AG04450 (cell line): ENCODE results near the gene EFCAB5. TPM values are rescaled to one million over a fixed set of nuclear protein-coding genes. Genes with fewer than 3 reads are reported as not detected.
"Not testable (repeated sequence)": the region's sequence is repeated elsewhere in the genome, so short reads cannot be mapped to it uniquely, and the experiment has no call there.

Experiments
- CTCF ChIA-PET: fragments of 300-600, 350-600 bp; formaldehyde crosslinking; extraction: SDS; loops from one replicate; lab custom pipeline; 2022; ENCODE audit warnings: antibody characterized with exemption, inconsistent platforms; lab: Charles Lee
- POLR2A ChIA-PET: fragments of 350-600 bp; formaldehyde crosslinking; extraction: SDS; loops from one replicate; lab custom pipeline; 2021; ENCODE audit warnings: antibody characterized with exemption, inconsistent platforms; lab: Yijun Ruan, JAX
- DNase-seq: peaks from one replicate; pipeline ENCODE4 v3.0.0-alpha.2; 2011; ENCODE audit warnings: low read depth, low spot score
- H3K27ac ChIP-seq: one replicate; pipeline ENCODE4 v1.5.1; 2012; ENCODE audit warnings: low read depth, low read length, control low read depth
- H3K27me3 ChIP-seq: one replicate; pipeline ENCODE4 v1.6.0; 2012; ENCODE audit warnings: low read length; ENCODE audit not compliant: control insufficient read depth, insufficient read depth
- H3K4me3 ChIP-seq: 2 replicates; pipeline ENCODE4 v1.5.1; 2011; ENCODE audit warnings: mild to moderate bottlenecking, low read depth, low read length, control low read depth
- H3K9me3 ChIP-seq: 2 replicates; pipeline ENCODE4 v1.5.1; 2012; ENCODE audit warnings: low read length; ENCODE audit not compliant: control insufficient read depth, insufficient read depth
- CTCF ChIP-seq: IDR thresholded peaks from 2 replicates; pipeline ENCODE4 v1.5.1; 2011; ENCODE audit warnings: low read depth, low read length, control low read depth, inconsistent platforms
- polyA plus RNA-seq: library from polyadenylated mRNA; depleted of rRNA; stranded (reverse); fragments of >200 nt; gene quantifications from 2 replicates; pipeline ENCODE4 v1.2.3, GENCODE V29; 2011

EFCAB5 gene
- polyA plus RNA-seq, 1 experiment: 0.24 TPM

- H3K4me3 ChIP-seq: no peak overlapping the region
- ChIA-PET CTCF (no interaction called here), POLR2A (no interaction called here)
- no peak for TF ChIP-seq CTCF
- H3K27me3 ChIP-seq: no peaks in the 10 kb centered on the region
- no peak for DNase-seq
- H3K9me3 ChIP-seq: no peaks in the 10 kb centered on the region
- H3K27ac ChIP-seq: no peak overlapping the region
Observed at GRCh38 chr17:29948448-29949215, 7.2 kb downstream of the EFCAB5 start.

GRCh38 chr17:29949696-29950095, 8.3 kb downstream of the EFCAB5 start:
- no peak overlapping the region for H3K4me3 ChIP-seq
- peaks cover 6% of the 10 kb centered on the region for H3K9me3 ChIP-seq
- no peaks in the 10 kb centered on the region for H3K27me3 ChIP-seq
- DNase-seq: no peak
- no peak overlapping the region for H3K27ac ChIP-seq
- ChIA-PET CTCF (no interaction called here), POLR2A (no interaction called here)
- no peak for TF ChIP-seq CTCF

- TF ChIP-seq CTCF: no peak
- POLR2A ChIA-PET: no interaction called here
Observed at GRCh38 chr17:29954405-29954804, 13.0 kb downstream of the EFCAB5 start.

GRCh38 chr17:29956225-29956624, 14.8 kb downstream of the EFCAB5 start:
- ChIA-PET POLR2A (no interaction called here), CTCF (interaction anchor here (1.2 to 1.5 kb wide), 2 partner anchors 25 to 137 kb away, joined by 4 to 8 read pairs; no protein-coding TSS in a partner anchor)
- TF ChIP-seq CTCF: no peak
- H3K27ac ChIP-seq: no peak overlapping the region
- no peak overlapping the region for H3K4me3 ChIP-seq
- H3K27me3 ChIP-seq: no peaks in the 10 kb centered on the region
- DNase-seq: no peak
- peaks cover 6% of the 10 kb centered on the region for H3K9me3 ChIP-seq

More at GRCh38 chr17:29954405-29954804, 13.0 kb downstream of the EFCAB5 start:
- peaks cover 6% of the 10 kb centered on the region for H3K9me3 ChIP-seq
- no peak overlapping the region for H3K27ac ChIP-seq
- no peak overlapping the region for H3K4me3 ChIP-seq
- H3K27me3 ChIP-seq: no peaks in the 10 kb centered on the region
- DNase-seq: no peak
- CTCF ChIA-PET: interaction anchor here (0.7 kb wide), 1 partner anchor 67 kb away, joined by 3 read pairs; no protein-coding TSS in a partner anchor

- H3K27ac ChIP-seq, H3K9me3 ChIP-seq, POLR2A ChIA-PET, H3K4me3 ChIP-seq, H3K27me3 ChIP-seq, DNase-seq: not testable (repeated sequence)
- CTCF ChIA-PET: interaction anchor here (1.5 to 2.5 kb wide), 2 partner anchors 26 to 136 kb away, joined by 4 to 10 read pairs; no protein-coding TSS in a partner anchor
Observed at GRCh38 chr17:29957488-29957887, 16.1 kb downstream of the EFCAB5 start.
